NCI-H226 (cell line): ENCODE measurements around the gene SF3A2.

Experiments
- DNase-seq: peaks from one replicate; pipeline ENCODE4 v3.0.0-alpha.2; 2015

Gene SF3A2

GRCh38 chr19:2243274-2244124 lies 6.9 kb downstream of the SF3A2 start:
- no peak for DNase-seq

DNA sequence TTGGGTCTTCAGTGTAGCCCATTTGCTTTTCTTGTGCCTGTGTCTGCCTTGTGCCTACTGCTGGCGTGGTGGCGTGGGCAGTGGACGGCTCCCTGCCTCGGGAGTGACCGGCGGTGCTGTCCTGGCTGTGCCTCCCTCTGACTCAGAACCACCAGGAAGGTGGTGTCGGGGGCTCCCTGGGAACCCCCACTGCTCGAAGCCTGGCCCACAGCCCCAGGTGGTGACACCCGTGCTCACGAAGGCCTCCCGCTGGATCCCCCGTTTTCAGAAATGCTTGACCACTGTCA lies 7.4 kb downstream of the SF3A2 start:
- no peak for DNase-seq

- no peak for DNase-seq
These were observed 7.9 kb downstream of the SF3A2 start for GRCh38 chr19:2244486-2244885.

GRCh38 chr19:2245273-2245672 lies 8.6 kb downstream of the SF3A2 start:
- no peak for DNase-seq

GRCh38 chr19:2246014-2246620 lies 9.5 kb downstream of the SF3A2 start:
- no peak for DNase-seq

DNA sequence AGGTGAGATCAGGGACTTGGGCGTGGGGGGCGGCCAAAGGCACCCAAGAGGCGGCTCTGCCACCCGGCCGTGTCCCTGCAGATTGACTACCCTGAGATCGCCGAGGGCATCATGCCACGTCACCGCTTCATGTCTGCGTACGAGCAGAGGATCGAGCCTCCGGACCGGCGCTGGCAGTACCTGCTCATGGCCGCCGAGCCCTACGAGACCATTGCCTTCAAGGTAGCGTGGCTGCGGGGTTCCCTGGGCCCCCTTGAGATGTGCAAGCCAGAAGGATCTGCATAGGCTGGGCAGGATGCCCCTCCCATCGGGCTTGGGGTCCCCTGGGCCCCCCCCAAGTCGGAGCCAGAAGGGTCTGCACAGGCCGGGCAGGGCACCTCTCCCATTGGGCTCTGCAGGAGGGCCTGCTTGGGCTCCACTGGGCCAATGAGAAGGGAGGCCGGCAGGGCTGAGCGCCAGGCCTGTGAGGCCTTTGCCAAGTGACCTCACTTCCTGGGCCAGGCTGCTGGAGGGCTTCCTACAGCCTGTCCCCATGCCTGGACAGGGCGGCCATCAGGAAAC lies 10.3 kb downstream of the SF3A2 start:
- DNase-seq = peak; percentile 62

GRCh38 chr19:2247433-2248101 lies 10.9 kb downstream of the SF3A2 start:
- no peak for DNase-seq

- no peak for DNase-seq
These were observed 11.7 kb downstream of the SF3A2 start for GRCh38 chr19:2248136-2249009.

DNA sequence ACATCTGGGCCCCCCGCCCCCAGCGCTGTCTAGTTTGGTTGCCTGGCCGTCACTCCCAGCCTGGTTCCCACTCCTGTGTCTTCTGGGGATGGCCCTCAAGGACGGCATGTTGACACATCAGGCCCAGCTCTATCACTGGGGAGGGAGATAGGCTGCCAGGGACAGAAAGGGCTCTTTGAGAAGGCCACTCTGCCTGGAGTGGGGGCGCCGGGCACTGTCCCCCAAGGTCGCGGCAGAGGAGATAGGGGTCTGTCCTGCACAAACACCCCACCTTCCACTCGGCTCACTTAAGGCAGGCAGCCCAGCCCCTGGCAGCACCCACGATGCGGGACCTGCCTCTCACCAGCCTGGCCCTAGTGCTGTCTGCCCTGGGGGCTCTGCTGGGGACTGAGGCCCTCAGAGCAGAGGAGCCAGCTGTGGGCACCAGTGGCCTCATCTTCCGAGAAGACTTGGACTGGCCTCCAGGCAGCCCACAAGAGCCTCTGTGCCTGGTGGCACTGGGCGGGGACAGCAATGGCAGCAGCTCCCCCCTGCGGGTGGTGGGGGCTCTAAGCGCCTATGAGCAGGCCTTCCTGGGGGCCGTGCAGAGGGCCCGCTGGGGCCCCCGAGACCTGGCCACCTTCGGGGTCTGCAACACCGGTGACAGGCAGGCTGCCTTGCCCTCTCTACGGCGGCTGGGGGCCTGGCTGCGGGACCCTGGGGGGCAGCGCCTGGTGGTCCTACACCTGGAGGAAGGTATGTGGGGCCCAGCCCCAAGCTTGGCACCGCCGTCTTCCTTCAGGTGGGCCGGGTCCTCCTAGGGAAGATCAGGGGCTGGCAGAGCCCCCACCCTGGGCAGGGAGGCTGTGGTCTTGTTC lies 12.6 kb downstream of the SF3A2 start, which contains the start of gene AMH:
Gene AMH (plus strand): TSS at position 314 of the 857 bp plus-strand sequence. CDS start 10 bp downstream, at position 324.
- DNase-seq = no peak

- DNase-seq = no peak
These were observed 13.5 kb downstream of the SF3A2 start for GRCh38 chr19:2249880-2250765.

- no peak for DNase-seq
These were observed 14.1 kb downstream of the SF3A2 start for GRCh38 chr19:2250766-2251105.

- DNase-seq = no peak
These were observed 14.8 kb downstream of the SF3A2 start for GRCh38 chr19:2251106-2252054.

- no peak for DNase-seq
These were observed 15.6 kb downstream of the SF3A2 start for GRCh38 chr19:2252055-2252796.

- no peak for DNase-seq
These were observed 16.1 kb downstream of the SF3A2 start for GRCh38 chr19:2252797-2253105.

DNA sequence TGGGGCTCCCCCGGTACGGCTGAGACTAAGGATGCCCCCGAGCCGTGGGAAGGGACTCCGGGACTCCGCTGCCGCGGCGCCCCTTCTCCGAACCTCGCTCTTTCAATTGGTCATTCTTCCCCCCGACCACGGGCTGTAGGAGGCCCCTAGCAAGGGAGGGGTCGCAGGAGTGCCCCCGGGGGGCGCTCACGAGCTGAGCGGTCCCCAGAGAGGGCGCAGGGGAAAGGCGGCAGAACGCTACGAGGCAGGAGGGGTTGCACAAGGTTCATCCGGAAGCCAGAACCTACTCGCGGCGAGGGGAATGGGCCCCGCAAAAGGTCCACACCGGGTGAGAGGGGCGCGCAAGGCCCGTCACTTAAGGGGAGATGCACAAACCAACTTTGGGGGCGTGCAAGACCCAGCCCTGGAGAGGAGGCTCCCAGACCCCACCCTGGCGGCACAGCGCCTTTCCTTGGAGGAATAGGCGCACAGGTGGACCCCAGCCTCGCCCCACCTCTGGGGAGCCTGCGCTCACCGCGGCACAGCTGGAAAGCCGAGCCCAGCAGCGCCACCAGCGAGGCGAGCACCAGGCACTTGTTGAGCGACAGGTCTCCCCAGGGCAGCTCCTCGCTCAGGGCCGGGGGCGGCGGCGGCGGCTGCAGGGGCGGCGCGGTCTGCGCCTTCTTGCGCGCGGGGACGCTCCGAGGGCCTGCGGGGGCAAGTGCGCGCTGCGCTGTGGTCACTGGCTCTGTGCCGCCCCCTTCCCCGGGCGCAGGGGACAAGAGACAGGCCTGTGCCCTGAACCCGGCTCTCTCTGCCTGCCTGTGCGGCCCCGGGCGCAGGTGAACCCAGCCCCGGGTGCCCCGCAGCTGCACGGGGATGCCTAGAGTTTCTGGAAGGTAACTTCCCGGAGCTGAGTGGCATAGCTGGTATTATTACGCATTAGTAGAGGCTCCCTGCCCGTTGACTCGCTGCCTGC lies 16.8 kb downstream of the SF3A2 start:
- no peak for DNase-seq

GRCh38 chr19:2254064-2254872 lies 17.6 kb downstream of the SF3A2 start:
- no peak for DNase-seq
